ENCODE data around the gene NOL9.

DNA sequence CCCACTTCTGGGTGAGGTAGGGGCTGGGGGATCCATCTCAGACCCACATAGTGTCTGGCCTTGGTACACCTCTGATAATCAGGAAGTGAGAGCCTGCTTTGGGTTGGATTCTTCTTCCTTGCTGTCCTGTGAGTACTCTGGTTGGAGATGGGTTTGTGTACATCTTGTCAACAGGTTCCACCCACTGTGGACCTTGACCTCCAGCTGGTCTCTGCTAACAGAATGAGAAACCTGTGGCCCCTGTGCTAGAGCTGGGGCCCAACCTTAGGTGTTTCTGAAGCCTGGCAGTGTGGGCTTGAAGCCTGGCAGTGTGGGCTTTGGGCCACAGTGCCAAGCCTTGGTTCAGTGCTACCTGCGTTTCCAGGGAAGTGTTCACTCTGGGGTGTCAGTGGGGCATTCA, 28.1 kb upstream of the NOL9 start:
- TF ChIP-seq, protein P1, sequence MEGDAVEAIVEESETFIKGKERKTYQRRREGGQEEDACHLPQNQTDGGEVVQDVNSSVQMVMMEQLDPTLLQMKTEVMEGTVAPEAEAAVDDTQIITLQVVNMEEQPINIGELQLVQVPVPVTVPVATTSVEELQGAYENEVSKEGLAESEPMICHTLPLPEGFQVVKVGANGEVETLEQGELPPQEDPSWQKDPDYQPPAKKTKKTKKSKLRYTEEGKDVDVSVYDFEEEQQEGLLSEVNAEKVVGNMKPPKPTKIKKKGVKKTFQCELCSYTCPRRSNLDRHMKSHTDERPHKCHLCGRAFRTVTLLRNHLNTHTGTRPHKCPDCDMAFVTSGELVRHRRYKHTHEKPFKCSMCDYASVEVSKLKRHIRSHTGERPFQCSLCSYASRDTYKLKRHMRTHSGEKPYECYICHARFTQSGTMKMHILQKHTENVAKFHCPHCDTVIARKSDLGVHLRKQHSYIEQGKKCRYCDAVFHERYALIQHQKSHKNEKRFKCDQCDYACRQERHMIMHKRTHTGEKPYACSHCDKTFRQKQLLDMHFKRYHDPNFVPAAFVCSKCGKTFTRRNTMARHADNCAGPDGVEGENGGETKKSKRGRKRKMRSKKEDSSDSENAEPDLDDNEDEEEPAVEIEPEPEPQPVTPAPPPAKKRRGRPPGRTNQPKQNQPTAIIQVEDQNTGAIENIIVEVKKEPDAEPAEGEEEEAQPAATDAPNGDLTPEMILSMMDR (IDR thresholded peaks at IDR 0.05), result no peak
- TF ChIP-seq POLR2A (IDR thresholded peaks at IDR 0.05), result no peak
